ENCODE measurements around the gene DNMBP. TPM values are rescaled to one million over a fixed set of nuclear protein-coding genes. Genes with fewer than 3 reads are reported as not detected.

The DNMBP gene
- total and polyA plus RNA-seq, 4 experiments from 2014 or later: 1.4 to 4.0 (median 3.8) TPM; not detected in 1

GRCh38 chr10:99930731-99931550 lies 78.8 kb downstream of the DNMBP start:
- H3K27ac Mint-ChIP-seq: no peak overlapping the region
- no peaks in the 10 kb centered on the region for H3K36me3 Mint-ChIP-seq
- Histone ChIP-seq H3K4me3 (ENCODE audit: low read length in 2 of 2) (no peak overlapping the region), H3K9me3 (ENCODE audit: control insufficient read depth in 1 of 2, low read length in 2 of 2) (no peaks in the 10 kb centered on the region), H3K27me3 (ENCODE audit: insufficient read depth, low read length) (no peaks in the 10 kb centered on the region), H3K27ac (ENCODE audit: low read depth, low read length) (no peak overlapping the region), H3K4me1 (ENCODE audit: insufficient read depth, low read length) (no peaks in the 10 kb centered on the region), H3K36me3 (ENCODE audit: insufficient read depth, low read length) (no peaks in the 10 kb centered on the region)
- no peak overlapping the region for H3K4me3 Mint-ChIP-seq
- ChIA-PET CTCF (ENCODE audit: partially characterized antibody) (interaction anchor here (1.3 kb wide), 1 partner anchor 22 kb away, joined by 3 read pairs; no protein-coding TSS in a partner anchor), POLR2A (ENCODE audit: partially characterized antibody) (no interaction called here)
- intact Hi-C loops (cut with micrococcal nuclease): no loop called here
- DNase-seq: no peak
- no peaks in the 10 kb centered on the region for H3K27me3 Mint-ChIP-seq
- no peaks in the 10 kb centered on the region for H3K4me1 Mint-ChIP-seq
- no peaks in the 10 kb centered on the region for H3K9me3 Mint-ChIP-seq

DNA sequence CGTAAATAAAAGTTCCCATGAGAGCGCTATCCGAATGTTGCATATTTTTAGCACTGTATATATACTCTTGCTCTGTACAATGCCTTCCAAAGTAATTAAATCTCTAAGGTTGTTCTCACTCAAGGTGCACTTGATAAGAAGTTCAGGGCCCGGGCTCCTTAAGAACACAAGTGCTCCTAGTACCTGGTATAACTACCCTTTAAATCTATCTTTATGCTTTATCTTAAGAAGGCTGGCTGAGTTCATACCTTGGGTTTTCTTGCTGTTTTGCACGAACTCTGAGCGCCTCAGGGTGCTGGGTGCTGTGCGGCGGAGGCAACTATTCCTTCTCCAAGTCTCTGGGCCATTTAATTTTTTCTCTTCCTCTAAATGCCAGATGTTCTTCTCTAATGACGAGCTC lies 80.4 kb downstream of the DNMBP start:
- Histone ChIP-seq H3K27ac (ENCODE audit: low read depth, low read length) (no peak overlapping the region), H3K9me3 (ENCODE audit: control insufficient read depth in 1 of 2, low read length in 2 of 2) (no peaks in the 10 kb centered on the region), H3K27me3 (ENCODE audit: insufficient read depth, low read length) (no peaks in the 10 kb centered on the region), H3K4me3 (ENCODE audit: low read length in 2 of 2) (no peak overlapping the region), H3K4me1 (ENCODE audit: insufficient read depth, low read length) (no peaks in the 10 kb centered on the region), H3K36me3 (ENCODE audit: insufficient read depth, low read length) (no peaks in the 10 kb centered on the region)
- intact Hi-C loops (cut with micrococcal nuclease): no loop called here
- Mint-ChIP-seq H3K36me3 (no peaks in the 10 kb centered on the region), H3K27me3 (no peaks in the 10 kb centered on the region), H3K4me3 (no peak overlapping the region), H3K4me1 (no peaks in the 10 kb centered on the region), H3K27ac (no peak overlapping the region), H3K9me3 (no peaks in the 10 kb centered on the region)
- CTCF ChIA-PET (ENCODE audit: partially characterized antibody): interaction anchor here (1.3 kb wide), 1 partner anchor 24 kb away, joined by 3 read pairs; no protein-coding TSS in a partner anchor
- POLR2A ChIA-PET (ENCODE audit: partially characterized antibody): no interaction called here
- no peak for DNase-seq

DNA sequence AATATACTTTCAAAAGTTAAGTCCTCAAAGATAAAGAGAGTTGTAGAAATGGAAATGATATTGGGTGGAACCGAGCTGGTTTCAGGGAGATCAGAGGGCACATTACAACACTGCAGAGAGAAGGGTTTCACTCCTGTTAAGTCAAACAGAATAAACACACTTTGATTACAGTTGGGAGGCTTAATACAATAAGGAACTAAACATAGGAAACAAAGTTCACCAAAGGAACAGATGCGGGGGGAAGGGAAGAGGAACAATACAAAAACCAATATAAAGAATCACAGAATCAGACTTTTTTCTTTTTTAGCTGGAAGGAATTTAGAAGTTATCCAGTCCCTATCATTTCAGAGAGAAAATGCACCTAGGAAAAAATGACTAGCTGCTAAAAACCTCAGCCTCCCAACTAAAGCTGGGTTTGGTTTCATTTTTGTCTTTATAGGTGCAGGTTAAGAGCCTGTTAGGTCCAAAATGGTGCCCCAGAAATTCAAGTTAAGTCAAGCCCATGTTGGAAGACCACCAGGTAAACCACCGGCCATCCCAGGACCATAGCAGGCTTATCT lies 81.9 kb downstream of the DNMBP start:
- Mint-ChIP-seq H3K27ac (no peak overlapping the region), H3K4me1 (peaks cover 0 to under 1% (median 0%) of the 10 kb centered on the region in 4 donors), H3K27me3 (no peaks in the 10 kb centered on the region), H3K9me3 (no peaks in the 10 kb centered on the region), H3K36me3 (no peaks in the 10 kb centered on the region), H3K4me3 (no peak overlapping the region)
- Histone ChIP-seq H3K9me3 (ENCODE audit: control insufficient read depth in 1 of 2, low read length in 2 of 2) (no peaks in the 10 kb centered on the region), H3K27ac (ENCODE audit: low read depth, low read length) (no peak overlapping the region), H3K4me1 (ENCODE audit: insufficient read depth, low read length) (no peaks in the 10 kb centered on the region), H3K36me3 (ENCODE audit: insufficient read depth, low read length) (no peaks in the 10 kb centered on the region), H3K4me3 (ENCODE audit: low read length in 2 of 2) (no peak overlapping the region), H3K27me3 (ENCODE audit: insufficient read depth, low read length) (no peaks in the 10 kb centered on the region)
- intact Hi-C loops (cut with micrococcal nuclease): no loop called here
- ChIA-PET POLR2A (ENCODE audit: partially characterized antibody) (no interaction called here), CTCF (ENCODE audit: partially characterized antibody) (interaction anchor here (1.3 kb wide), 1 partner anchor 82 kb away, joined by 3 read pairs; no protein-coding TSS in a partner anchor)
- no peak for DNase-seq

DNA sequence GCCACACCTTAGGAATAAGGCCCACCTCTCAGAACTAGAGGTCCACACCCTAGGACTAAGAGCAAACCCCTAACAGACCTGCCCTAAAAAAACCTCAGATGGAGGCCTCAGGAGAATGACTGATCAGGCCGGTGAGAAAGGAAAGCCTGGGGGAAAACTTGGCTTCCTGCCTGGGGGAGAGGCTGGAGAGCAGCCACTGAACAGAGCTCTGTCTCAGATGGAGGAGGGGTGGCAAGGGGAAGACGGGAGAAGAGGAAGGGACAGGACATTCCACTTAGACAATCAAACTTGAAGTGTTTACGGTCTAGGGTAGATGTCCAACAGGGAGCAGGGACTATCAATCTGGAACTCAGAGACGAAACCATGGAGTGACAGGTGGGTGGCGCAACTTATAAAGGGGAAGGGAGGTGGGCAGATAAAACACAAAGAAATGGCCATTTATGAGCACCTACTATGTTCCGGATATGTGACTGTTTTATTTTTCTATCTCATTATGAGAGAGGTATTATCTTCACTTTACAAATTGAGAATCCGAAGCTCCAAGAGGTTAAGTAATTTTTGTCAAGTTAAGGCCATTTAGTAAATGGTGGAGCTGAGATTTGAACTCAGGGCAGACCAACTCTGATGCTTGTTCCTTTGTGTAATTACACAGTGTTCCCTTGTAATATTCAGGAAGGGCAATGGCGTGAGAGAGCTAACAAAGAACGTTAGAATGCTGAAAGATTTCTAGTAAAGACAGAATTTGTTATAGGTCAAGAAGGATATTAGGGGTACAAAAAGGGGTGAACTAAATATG lies 82.6 kb downstream of the DNMBP start:
- ChIA-PET CTCF (ENCODE audit: partially characterized antibody) (interaction anchor here (1.3 kb wide), 1 partner anchor 82 kb away, joined by 3 read pairs; no protein-coding TSS in a partner anchor), POLR2A (ENCODE audit: partially characterized antibody) (no interaction called here)
- Mint-ChIP-seq H3K27me3 (no peaks in the 10 kb centered on the region), H3K27ac (no peak overlapping the region), H3K4me3 (no peak overlapping the region), H3K36me3 (no peaks in the 10 kb centered on the region), H3K4me1 (peaks cover 0 to 2% (median 0%) of the 10 kb centered on the region in 4 donors), H3K9me3 (no peaks in the 10 kb centered on the region)
- Histone ChIP-seq H3K27ac (ENCODE audit: low read depth, low read length) (no peak overlapping the region), H3K27me3 (ENCODE audit: insufficient read depth, low read length) (no peaks in the 10 kb centered on the region), H3K9me3 (ENCODE audit: control insufficient read depth in 1 of 2, low read length in 2 of 2) (no peaks in the 10 kb centered on the region), H3K4me3 (ENCODE audit: low read length in 2 of 2) (no peak overlapping the region), H3K36me3 (ENCODE audit: insufficient read depth, low read length) (no peaks in the 10 kb centered on the region), H3K4me1 (ENCODE audit: insufficient read depth, low read length) (no peaks in the 10 kb centered on the region)
- intact Hi-C loops (cut with micrococcal nuclease): no loop called here
- no peak for DNase-seq

GRCh38 chr10:99924451-99925255 lies 85.1 kb downstream of the DNMBP start:
- H3K27ac ChIP-seq (ENCODE audit: low read depth, low read length): no peak overlapping the region
- Mint-ChIP-seq H3K4me3 (no peak overlapping the region), H3K9me3 (no peaks in the 10 kb centered on the region), H3K4me1 (peaks cover 0 to 2% (median 0%) of the 10 kb centered on the region in 4 donors), H3K36me3 (no peaks in the 10 kb centered on the region), H3K27ac (no peak overlapping the region), H3K27me3 (no peaks in the 10 kb centered on the region)
- ChIA-PET CTCF (ENCODE audit: partially characterized antibody) (no interaction called here), POLR2A (ENCODE audit: partially characterized antibody) (no interaction called here)
- H3K4me1 ChIP-seq (ENCODE audit: insufficient read depth, low read length): no peaks in the 10 kb centered on the region
- H3K27me3 ChIP-seq (ENCODE audit: insufficient read depth, low read length): no peaks in the 10 kb centered on the region
- no peaks in the 10 kb centered on the region for H3K9me3 ChIP-seq (ENCODE audit: control insufficient read depth in 1 of 2, low read length in 2 of 2)
- H3K36me3 ChIP-seq (ENCODE audit: insufficient read depth, low read length): no peaks in the 10 kb centered on the region
- H3K4me3 ChIP-seq (ENCODE audit: low read length in 2 of 2): no peak overlapping the region
- intact Hi-C loops (cut with micrococcal nuclease): no loop called here
- DNase-seq: no peak

- intact Hi-C loops (cut with micrococcal nuclease): no loop called here
- CTCF ChIA-PET (ENCODE audit: partially characterized antibody): no interaction called here
- no peaks in the 10 kb centered on the region for H3K27me3 Mint-ChIP-seq
These were observed 87.8 kb downstream of the DNMBP start for GRCh38 chr10:99921948-99922347.

More at GRCh38 chr10:99921948-99922347, 87.8 kb downstream of the DNMBP start:
- Mint-ChIP-seq H3K4me1 (peaks cover 0 to 2% (median 0%) of the 10 kb centered on the region in 4 donors), H3K4me3 (no peak overlapping the region), H3K9me3 (no peaks in the 10 kb centered on the region), H3K36me3 (no peaks in the 10 kb centered on the region), H3K27ac (no peak overlapping the region)
- no peak overlapping the region for H3K4me3 ChIP-seq (ENCODE audit: low read length in 2 of 2)
- no peaks in the 10 kb centered on the region for H3K9me3 ChIP-seq (ENCODE audit: control insufficient read depth in 1 of 2, low read length in 2 of 2)
- no peaks in the 10 kb centered on the region for H3K27me3 ChIP-seq (ENCODE audit: insufficient read depth, low read length)
- POLR2A ChIA-PET (ENCODE audit: partially characterized antibody): no interaction called here
- H3K27ac ChIP-seq (ENCODE audit: low read depth, low read length): no peak overlapping the region
- H3K4me1 ChIP-seq (ENCODE audit: insufficient read depth, low read length): no peaks in the 10 kb centered on the region
- no peaks in the 10 kb centered on the region for H3K36me3 ChIP-seq (ENCODE audit: insufficient read depth, low read length)
- no peak for DNase-seq

Measured in CD4-positive, alpha-beta memory T cell (primary cell).